Stromal cell of bone marrow (primary cell): ENCODE measurements around the gene REXO4.

Experiments used
- DNase-seq: peaks from one replicate; pipeline ENCODE4 v3.0.0-alpha.2; 2012; ENCODE audit warnings: low read depth

REXO4 gene

GRCh38 chr9:133367778-133368177, 50.0 kb downstream of the REXO4 start:
- no peak for DNase-seq

GRCh38 chr9:133367221-133367620, 50.6 kb downstream of the REXO4 start:
- no peak for DNase-seq

GRCh38 chr9:133366435-133366834, 51.4 kb downstream of the REXO4 start:
- no peak for DNase-seq

- no peak for DNase-seq
Observed at GRCh38 chr9:133362359-133363044, 55.3 kb downstream of the REXO4 start.

GRCh38 chr9:133361507-133362092, 56.2 kb downstream of the REXO4 start:
- no peak for DNase-seq

- DNase-seq, result no peak
Observed at GRCh38 chr9:133360400-133361393, 57.1 kb downstream of the REXO4 start.

- no peak for DNase-seq
Observed at GRCh38 chr9:133359399-133360175, 58.2 kb downstream of the REXO4 start.

- no peak for DNase-seq
Observed at GRCh38 chr9:133357656-133358055, 60.2 kb downstream of the REXO4 start.

GRCh38 chr9:133356391-133357091, 61.3 kb downstream of the REXO4 start, which contains the start of the genes SURF1 and SURF2:
SURF1 (minus strand) TSS chr9:133356487; CDS start chr9:133356453, 34 bp downstream.
SURF2 (plus strand) TSS chr9:133356550; CDS start chr9:133356593, 43 bp downstream.
- peak; percentile 64 for DNase-seq
